Stimulated activated memory B cell treated with anti-CD40 and anti-IgM and Interleukin-4, amounts not matched to agents 10 μg/mL and 1 μg/mL and 100 μg/mL, for 72 hours (primary cell): Measurements from ENCODE around the gene PCDH15.

Experiments
- ATAC-seq: fragments of 150-1000 bp; cut with Tn5 transposase; 2 replicates; pipeline ENCODE4 v1.10.0; 2021
- H3K27ac Mint-ChIP-seq: one replicate; pipeline ENCODE4 v1.8.0; 2022; ENCODE audit warnings: mild to moderate bottlenecking, mixed read lengths
- H3K27me3 Mint-ChIP-seq: one replicate; pipeline ENCODE4 v1.8.0; 2022; ENCODE audit warnings: mixed read lengths
- H3K36me3 Mint-ChIP-seq: one replicate; pipeline ENCODE4 v1.8.0; 2022; ENCODE audit warnings: mixed read lengths
- H3K4me1 Mint-ChIP-seq: one replicate; pipeline ENCODE4 v1.8.0; 2022; ENCODE audit warnings: mixed read lengths
- H3K4me3 Mint-ChIP-seq: one replicate; pipeline ENCODE4 v1.8.0; 2022; ENCODE audit warnings: mild to moderate bottlenecking, moderate library complexity, mixed read lengths
- H3K9me3 Mint-ChIP-seq: one replicate; pipeline ENCODE4 v1.8.0; 2022; ENCODE audit warnings: mixed read lengths

The PCDH15 gene

DNA sequence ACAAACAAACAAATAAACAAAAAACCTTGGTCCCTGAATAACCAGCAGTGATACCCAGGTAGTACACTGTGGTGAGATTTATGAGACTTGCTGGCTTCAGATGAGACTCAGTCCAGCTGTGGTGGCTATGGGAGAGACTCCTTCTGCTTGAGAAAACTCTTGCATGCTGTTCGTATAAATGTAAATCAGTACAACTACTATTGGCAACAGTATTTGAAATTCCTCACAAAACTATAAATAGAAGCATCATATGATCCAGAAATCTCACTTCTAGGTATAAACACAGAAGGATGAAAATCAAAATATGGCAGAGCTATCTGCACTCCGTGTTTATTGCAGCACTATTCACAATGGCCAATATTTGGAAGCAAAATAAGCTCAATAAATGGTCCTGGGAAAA lies 692.1 kb downstream of the PCDH15 start:
- Mint-ChIP-seq H3K36me3 (no peaks in the 10 kb centered on the region), H3K9me3 (peaks cover 10% of the 10 kb centered on the region), H3K27ac (no peak overlapping the region), H3K4me3 (no peak overlapping the region), H3K27me3 (no peaks in the 10 kb centered on the region), H3K4me1 (no peaks in the 10 kb centered on the region)
- ATAC-seq = no peak

DNA sequence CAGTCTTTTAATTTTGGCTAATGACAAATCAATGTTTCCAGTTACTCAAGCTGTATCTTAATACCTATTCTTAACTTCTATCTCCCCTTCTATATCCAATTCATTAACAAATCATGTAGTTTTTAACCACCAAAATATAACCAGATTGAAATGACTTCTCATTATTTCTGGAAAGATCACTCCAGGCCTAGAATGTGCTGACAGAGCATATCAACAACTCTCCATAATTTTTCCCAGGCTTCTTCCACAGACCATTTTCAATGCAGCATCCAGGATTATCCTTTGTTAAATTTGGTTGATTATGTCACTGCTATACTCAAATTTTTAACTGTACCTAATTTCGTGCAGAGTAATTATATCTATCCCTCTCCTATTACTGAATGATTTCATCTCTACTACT lies 704.1 kb downstream of the PCDH15 start:
- H3K27ac Mint-ChIP-seq = no peak overlapping the region
- H3K4me3 Mint-ChIP-seq = no peak overlapping the region
- peaks cover 3% of the 10 kb centered on the region for H3K9me3 Mint-ChIP-seq
- H3K36me3 Mint-ChIP-seq = no peaks in the 10 kb centered on the region
- H3K27me3 Mint-ChIP-seq = no peaks in the 10 kb centered on the region
- ATAC-seq = no peak
- no peaks in the 10 kb centered on the region for H3K4me1 Mint-ChIP-seq

DNA sequence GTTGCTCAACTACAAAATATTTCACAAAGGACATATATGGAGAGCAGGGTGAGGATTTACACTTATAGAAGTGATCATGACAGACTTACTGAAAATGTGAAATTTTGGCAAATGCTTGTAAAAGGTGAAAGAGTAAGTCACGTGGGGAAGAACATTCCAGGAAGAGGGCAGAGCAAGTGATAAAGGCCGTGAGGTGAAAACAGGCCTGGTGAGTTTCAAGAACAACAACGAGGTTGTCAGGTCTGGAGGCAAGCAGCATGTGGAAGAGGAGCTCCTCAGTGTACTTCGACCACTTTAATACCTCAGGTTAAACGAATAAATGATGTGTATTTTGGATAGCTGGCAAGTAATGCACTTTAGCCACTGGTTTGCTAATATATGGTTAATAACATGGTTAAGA lies 706.7 kb downstream of the PCDH15 start:
- Mint-ChIP-seq H3K36me3 (no peaks in the 10 kb centered on the region), H3K4me1 (no peaks in the 10 kb centered on the region), H3K4me3 (no peak overlapping the region), H3K27me3 (no peaks in the 10 kb centered on the region), H3K9me3 (peaks cover 3% of the 10 kb centered on the region), H3K27ac (no peak overlapping the region)
- no peak for ATAC-seq

- H3K36me3 Mint-ChIP-seq = no peaks in the 10 kb centered on the region
- H3K4me1 Mint-ChIP-seq = no peaks in the 10 kb centered on the region
- no peaks in the 10 kb centered on the region for H3K27me3 Mint-ChIP-seq
- ATAC-seq = no peak
- H3K9me3 Mint-ChIP-seq = peaks cover 5% of the 10 kb centered on the region
- H3K4me3 Mint-ChIP-seq = no peak overlapping the region
- H3K27ac Mint-ChIP-seq = no peak overlapping the region
Observed at GRCh38 chr10:54091237-54091636, 709.8 kb downstream of the PCDH15 start.

DNA sequence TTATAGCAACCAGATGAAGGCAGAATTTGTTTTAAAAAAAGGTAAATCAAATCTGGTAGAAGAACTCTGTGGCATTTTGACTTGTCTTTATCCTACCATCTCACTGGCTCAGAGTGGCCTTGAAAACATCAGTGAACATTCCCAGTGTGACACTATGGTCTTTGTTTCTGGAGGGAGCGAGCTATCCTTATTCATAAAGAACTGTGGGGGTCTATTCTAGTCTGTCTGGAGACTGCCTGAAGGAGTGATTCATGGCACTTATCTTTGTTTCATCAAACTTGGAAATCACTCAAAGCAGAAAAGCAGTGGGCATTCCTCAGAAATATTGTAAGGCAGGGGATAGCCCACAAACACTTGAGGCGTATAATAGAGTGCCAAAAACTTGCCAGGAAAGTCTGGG lies 719.1 kb downstream of the PCDH15 start:
- Mint-ChIP-seq H3K9me3 (peaks cover 6% of the 10 kb centered on the region), H3K27ac (no peak overlapping the region), H3K4me1 (no peaks in the 10 kb centered on the region), H3K4me3 (no peak overlapping the region), H3K27me3 (no peaks in the 10 kb centered on the region), H3K36me3 (no peaks in the 10 kb centered on the region)
- no peak for ATAC-seq

DNA sequence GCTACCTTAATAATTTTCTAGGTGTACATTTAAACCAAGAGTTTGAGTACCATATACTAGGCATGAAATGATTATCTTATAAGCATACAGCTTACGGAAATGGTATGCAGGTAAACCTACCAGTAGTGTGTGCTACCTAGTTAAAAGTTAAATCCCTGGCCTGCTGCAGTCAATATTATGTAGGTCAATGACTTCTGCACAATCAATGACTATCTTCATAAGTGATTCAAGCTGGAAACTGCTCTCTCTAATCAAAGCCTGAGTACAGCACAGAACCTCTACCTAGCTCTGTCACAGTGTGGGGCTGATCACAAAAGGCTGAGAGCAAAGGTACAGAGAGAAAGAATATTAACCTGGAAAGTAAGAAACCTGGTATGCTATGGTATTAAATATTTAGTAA lies 733.7 kb downstream of the PCDH15 start:
- Mint-ChIP-seq H3K27ac (no peak overlapping the region), H3K4me1 (no peaks in the 10 kb centered on the region), H3K4me3 (no peak overlapping the region), H3K27me3 (no peaks in the 10 kb centered on the region), H3K9me3 (no peaks in the 10 kb centered on the region), H3K36me3 (no peaks in the 10 kb centered on the region)
- no peak for ATAC-seq

GRCh38 chr10:54066646-54067045 lies 734.4 kb downstream of the PCDH15 start:
- H3K36me3 Mint-ChIP-seq = no peaks in the 10 kb centered on the region
- H3K9me3 Mint-ChIP-seq = no peaks in the 10 kb centered on the region
- no peak for ATAC-seq
- no peak overlapping the region for H3K4me3 Mint-ChIP-seq
- H3K27me3 Mint-ChIP-seq = no peaks in the 10 kb centered on the region
- no peak overlapping the region for H3K27ac Mint-ChIP-seq
- H3K4me1 Mint-ChIP-seq = no peaks in the 10 kb centered on the region

DNA sequence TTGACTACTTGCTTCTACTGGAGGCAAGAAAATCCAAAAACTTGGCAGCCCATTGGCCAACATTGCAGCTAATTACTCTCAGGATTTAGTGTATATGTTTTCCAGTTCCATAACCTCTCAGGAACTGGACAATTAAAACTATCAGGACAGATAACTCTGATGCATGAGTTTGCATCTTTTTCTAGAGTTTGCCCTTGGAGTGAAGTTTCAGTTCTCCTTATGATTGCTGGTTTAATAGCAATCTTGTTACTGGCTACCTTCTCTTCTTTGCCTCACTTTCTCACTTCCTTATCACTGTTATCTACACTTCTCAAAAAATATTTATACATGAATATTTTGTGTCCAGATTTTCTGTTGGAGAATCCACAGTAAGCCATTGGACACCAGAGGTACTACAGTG lies 735.9 kb downstream of the PCDH15 start:
- ATAC-seq = no peak
- Mint-ChIP-seq H3K36me3 (no peaks in the 10 kb centered on the region), H3K9me3 (no peaks in the 10 kb centered on the region), H3K4me3 (no peak overlapping the region), H3K4me1 (no peaks in the 10 kb centered on the region), H3K27ac (no peak overlapping the region), H3K27me3 (no peaks in the 10 kb centered on the region)

DNA sequence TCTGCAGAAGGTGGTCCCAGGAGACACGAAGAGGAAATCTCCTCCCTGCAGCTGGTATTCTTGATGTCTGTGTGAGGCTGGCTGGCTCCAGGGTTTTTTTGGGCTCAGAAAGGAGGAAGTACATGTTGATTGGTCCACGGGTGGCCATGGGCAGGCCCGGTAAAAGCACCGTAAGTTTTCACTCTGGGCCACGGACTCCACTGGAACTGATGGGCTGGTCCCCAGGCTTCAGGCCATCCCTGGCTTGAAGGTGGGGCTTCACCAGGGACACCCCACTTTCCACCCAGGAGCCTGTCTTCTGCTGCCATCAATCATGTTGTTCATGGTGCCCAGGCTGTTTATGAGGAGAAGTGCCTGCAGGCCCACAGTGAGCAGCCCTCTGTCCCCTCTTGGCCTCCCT lies 736.8 kb downstream of the PCDH15 start:
- Mint-ChIP-seq H3K27me3 (no peaks in the 10 kb centered on the region), H3K36me3 (no peaks in the 10 kb centered on the region), H3K27ac (no peak overlapping the region), H3K4me3 (no peak overlapping the region), H3K9me3 (no peaks in the 10 kb centered on the region), H3K4me1 (no peaks in the 10 kb centered on the region)
- ATAC-seq = peak; percentile 22

DNA sequence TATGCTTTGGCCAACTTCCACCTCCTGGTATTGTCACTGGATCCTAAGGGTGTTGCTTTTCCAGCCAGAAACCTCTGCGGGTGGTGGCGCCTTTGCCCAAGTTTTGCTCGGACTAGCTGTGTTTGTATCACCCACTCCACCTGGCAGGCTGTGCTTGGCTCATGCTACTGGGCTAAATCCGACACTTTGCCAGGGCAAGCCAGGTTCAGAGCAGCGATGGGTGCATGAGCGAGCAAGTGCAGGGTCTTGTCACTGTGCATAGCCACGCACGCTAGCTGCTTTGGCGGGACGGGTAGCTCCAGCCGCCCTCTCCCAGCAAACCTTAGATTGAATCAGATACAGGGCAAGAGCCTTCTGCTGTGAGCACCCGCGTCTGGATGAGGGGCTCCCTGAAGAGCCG lies 737.5 kb downstream of the PCDH15 start:
- no peaks in the 10 kb centered on the region for H3K4me1 Mint-ChIP-seq
- no peaks in the 10 kb centered on the region for H3K9me3 Mint-ChIP-seq
- ATAC-seq = no peak
- H3K27ac Mint-ChIP-seq = no peak overlapping the region
- H3K36me3 Mint-ChIP-seq = no peaks in the 10 kb centered on the region
- no peak overlapping the region for H3K4me3 Mint-ChIP-seq
- H3K27me3 Mint-ChIP-seq = no peaks in the 10 kb centered on the region

- H3K4me1 Mint-ChIP-seq = no peaks in the 10 kb centered on the region
- H3K27ac Mint-ChIP-seq = no peak overlapping the region
- no peaks in the 10 kb centered on the region for H3K36me3 Mint-ChIP-seq
- H3K9me3 Mint-ChIP-seq = peaks cover 5% of the 10 kb centered on the region
- no peaks in the 10 kb centered on the region for H3K27me3 Mint-ChIP-seq
- H3K4me3 Mint-ChIP-seq = no peak overlapping the region
- no peak for ATAC-seq
Observed at GRCh38 chr10:54060572-54060971, 740.5 kb downstream of the PCDH15 start.

DNA sequence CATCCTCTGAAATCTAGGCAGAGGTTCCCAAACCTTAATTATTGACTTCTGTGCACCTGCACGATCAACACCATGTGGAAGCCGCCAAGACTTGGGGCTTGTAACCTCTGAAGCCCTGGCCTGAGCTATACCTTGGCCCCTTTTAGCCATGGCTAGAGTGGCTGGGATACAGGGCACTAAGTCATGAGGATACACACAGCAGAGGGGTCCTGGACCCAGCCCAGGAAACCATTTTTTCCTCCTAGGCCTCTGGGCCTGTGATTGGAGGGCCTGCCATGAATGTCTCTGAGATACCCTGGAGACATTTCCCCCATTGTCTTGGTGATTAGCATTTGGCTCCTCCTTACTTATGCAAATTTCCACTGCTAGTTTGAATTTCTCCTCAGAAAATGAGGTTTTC lies 743.7 kb downstream of the PCDH15 start:
- H3K4me3 Mint-ChIP-seq = no peak overlapping the region
- H3K27ac Mint-ChIP-seq = no peak overlapping the region
- no peaks in the 10 kb centered on the region for H3K27me3 Mint-ChIP-seq
- ATAC-seq = no peak
- peaks cover 5% of the 10 kb centered on the region for H3K9me3 Mint-ChIP-seq
- H3K36me3 Mint-ChIP-seq = no peaks in the 10 kb centered on the region
- H3K4me1 Mint-ChIP-seq = no peaks in the 10 kb centered on the region

DNA sequence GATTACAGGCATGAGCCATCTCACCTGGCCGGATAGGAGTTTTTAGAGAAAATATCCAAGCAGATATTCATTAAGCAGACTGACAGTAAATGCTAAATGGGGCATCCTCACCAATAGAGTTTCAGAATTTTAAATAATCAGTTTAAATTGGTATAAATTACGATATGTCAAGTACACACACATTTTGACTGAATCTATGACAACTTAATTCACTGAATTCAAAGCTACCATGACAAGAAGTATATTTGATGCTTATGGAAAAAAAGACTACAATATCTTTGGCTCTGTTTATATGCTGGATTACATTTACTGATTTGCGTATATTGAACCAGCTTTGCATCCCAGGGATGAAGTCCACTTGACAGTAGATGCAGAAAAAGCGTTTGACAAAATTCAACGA lies 774.7 kb downstream of the PCDH15 start:
- H3K36me3 Mint-ChIP-seq = no peaks in the 10 kb centered on the region
- H3K27me3 Mint-ChIP-seq = no peaks in the 10 kb centered on the region
- no peak overlapping the region for H3K4me3 Mint-ChIP-seq
- no peak overlapping the region for H3K27ac Mint-ChIP-seq
- ATAC-seq = no peak
- H3K9me3 Mint-ChIP-seq = peaks cover 3% of the 10 kb centered on the region
- no peaks in the 10 kb centered on the region for H3K4me1 Mint-ChIP-seq

- H3K27me3 Mint-ChIP-seq = no peaks in the 10 kb centered on the region
- H3K9me3 Mint-ChIP-seq = peaks cover 9% of the 10 kb centered on the region
- no peaks in the 10 kb centered on the region for H3K36me3 Mint-ChIP-seq
- no peak overlapping the region for H3K27ac Mint-ChIP-seq
- ATAC-seq = no peak
- no peaks in the 10 kb centered on the region for H3K4me1 Mint-ChIP-seq
- no peak overlapping the region for H3K4me3 Mint-ChIP-seq
Observed at GRCh38 chr10:54011117-54011516, 789.9 kb downstream of the PCDH15 start.

DNA sequence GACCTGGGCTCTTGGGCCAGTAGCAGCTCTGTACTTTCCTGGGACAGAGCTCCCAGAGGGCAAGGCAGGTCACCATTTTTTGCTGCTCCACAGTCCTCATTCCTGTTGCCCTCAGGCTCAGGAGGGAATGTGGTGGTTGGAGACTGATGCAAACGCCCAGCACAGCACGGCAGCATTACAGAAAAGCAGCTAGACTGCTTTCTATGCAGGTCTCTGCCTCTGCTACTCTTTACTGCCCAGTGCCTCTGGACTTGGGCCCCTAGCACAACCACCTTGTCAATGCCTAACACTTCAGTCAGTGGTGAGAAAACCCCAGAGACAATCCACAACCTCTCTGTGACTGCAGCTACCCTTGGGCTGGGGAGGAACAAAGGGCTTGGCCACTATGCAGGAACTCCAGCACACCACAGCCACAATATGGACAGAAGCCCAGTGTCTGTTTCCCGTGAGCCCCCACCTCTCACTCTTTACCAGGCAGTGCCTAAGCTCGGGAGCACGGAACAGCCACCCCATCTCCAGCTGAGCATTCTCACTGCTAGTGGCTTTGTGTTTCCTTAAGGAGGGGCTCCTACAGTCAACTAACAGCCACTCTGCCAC lies 790.6 kb downstream of the PCDH15 start:
- Mint-ChIP-seq H3K27me3 (no peaks in the 10 kb centered on the region), H3K9me3 (peaks cover 6% of the 10 kb centered on the region), H3K36me3 (no peaks in the 10 kb centered on the region), H3K27ac (no peak overlapping the region), H3K4me1 (no peaks in the 10 kb centered on the region), H3K4me3 (no peak overlapping the region)
- ATAC-seq = no peak

DNA sequence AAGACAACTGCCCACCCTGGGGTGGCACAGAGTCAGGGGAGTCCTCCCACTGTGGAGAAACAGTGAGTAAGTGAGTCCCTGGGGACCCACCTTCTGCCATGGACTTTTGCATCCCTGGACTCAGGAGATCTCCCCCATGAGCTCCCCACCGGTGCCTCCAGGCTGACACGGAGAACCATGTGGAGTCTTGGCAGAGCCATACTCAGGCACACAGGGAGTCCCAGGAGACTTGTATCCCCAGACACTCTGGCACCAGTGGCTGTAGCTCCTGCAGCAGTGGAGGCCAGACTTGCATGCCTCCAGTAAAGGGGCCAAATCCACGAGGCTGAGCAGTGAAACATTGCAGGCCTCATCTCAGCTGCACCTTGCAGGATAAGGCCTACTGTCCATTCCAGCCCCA lies 791.4 kb downstream of the PCDH15 start:
- Mint-ChIP-seq H3K4me3 (no peak overlapping the region), H3K9me3 (peaks cover 6% of the 10 kb centered on the region), H3K27ac (no peak overlapping the region), H3K27me3 (no peaks in the 10 kb centered on the region), H3K36me3 (no peaks in the 10 kb centered on the region), H3K4me1 (no peaks in the 10 kb centered on the region)
- ATAC-seq = peak; percentile 27

DNA sequence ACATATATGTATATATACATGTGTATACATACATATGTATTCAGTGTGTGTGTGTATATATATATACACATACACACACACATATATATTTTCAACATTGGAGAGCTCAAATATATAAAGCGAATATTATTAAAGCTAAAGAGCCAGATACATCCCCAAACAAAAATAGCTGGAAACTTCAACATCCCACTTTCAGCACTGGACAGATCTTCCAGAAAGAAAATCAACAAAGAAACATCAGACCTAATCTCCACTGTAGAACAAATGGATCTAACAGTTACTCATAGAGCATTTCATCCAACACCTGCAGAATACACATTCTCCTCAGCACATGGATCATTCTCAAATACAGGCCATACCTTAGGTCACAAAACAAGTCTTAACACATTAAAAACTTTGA lies 799.0 kb downstream of the PCDH15 start:
- Mint-ChIP-seq H3K4me1 (no peaks in the 10 kb centered on the region), H3K4me3 (no peak overlapping the region), H3K27me3 (no peaks in the 10 kb centered on the region), H3K36me3 (no peaks in the 10 kb centered on the region), H3K27ac (no peak overlapping the region), H3K9me3 (peaks cover 4% of the 10 kb centered on the region)
- no peak for ATAC-seq
